HG02759 (cell line): ENCODE measurements around the gene BLOC1S3.

Experiments used
- ATAC-seq: cut with Tn5 transposase; IDR thresholded peaks from one replicate; pipeline ENCODE4 v1.9.1; 2021; ENCODE audit warnings: mild to moderate bottlenecking, moderate library complexity; ENCODE audit not compliant: unreplicated experiment

Gene BLOC1S3

GRCh38 chr19:45160870-45161737 lies 17.5 kb upstream of the BLOC1S3 start, which contains the start of gene NKPD1:
TSS of gene NKPD1 (minus strand) at chr19:45160982. CDS start at chr19:45160150, 832 bp downstream.
- ATAC-seq, result no peak

- ATAC-seq, result no peak
Observed at GRCh38 chr19:45161738-45162607, 16.6 kb upstream of the BLOC1S3 start.

- ATAC-seq, result no peak
Observed at GRCh38 chr19:45162608-45163143, 15.9 kb upstream of the BLOC1S3 start.

- ATAC-seq, result no peak
Observed at GRCh38 chr19:45163156-45163555, 15.4 kb upstream of the BLOC1S3 start.

DNA sequence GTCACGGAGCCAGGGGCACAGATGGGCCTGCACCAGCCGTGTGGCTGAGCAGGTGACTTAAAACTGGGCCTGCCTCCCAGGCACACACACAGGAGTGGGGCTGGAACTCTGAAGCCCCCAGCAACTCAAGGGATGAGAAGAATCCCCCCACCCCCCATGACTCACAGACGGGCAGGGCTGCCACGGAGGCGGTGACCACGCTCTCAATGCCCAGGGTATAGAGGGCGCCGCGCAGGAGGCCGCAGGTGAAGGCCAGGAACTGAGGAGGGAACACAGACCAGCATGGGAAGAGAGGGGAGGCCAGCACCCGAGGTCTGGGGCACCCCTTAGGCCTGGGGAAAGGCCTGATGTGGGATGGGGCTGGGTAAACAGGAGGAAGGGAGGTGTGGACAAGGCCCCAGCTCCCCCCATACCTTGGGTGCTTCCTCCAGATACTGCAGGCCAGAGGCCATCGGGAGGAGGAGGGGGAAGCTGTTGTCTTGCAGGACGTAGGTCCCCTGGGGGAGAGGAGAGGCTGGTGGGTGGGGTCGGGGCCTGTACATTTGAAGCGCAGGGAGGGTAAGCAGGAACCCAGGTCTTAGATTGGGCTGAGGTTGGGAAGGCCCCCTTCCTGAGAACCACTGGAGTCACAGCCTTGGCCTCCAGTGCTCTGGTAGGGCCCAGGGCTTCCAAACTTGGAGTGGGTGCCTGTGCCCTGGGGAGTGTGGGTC lies 14.7 kb upstream of the BLOC1S3 start:
- no peak for ATAC-seq

GRCh38 chr19:45164577-45165335 lies 13.8 kb upstream of the BLOC1S3 start:
- peak; percentile 85 for ATAC-seq

GRCh38 chr19:45166723-45167252 lies 11.8 kb upstream of the BLOC1S3 start:
- no peak for ATAC-seq

DNA sequence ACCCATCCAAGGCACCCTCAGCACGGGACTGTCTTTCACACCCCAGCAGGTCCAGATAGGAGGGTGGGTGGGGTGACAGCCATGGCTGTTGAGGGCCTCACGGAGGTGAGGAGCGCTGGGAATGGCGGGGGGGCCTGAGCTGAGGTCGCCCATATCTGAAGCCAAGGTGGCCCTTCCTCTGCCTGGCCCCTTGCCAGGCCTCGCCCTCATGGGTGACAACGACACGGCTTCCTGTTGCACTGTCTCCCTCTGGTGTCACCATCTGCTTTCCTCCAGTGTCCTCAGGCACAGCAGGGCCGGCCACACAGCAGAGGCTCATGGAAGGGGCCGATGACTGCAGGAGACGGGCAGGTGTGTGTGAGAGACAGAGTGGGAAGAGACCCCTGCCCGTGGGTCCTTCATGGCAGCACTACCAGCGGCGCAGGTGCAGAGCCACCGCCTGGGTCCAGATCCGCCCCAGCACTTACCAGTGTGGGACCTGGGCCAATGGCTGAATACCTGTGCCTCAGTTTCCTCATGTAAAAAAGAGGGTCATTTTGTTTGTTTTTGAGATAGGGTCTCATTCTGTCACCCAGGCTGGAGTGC lies 9.7 kb upstream of the BLOC1S3 start:
- no peak for ATAC-seq

GRCh38 chr19:45169602-45170001 lies 9.0 kb upstream of the BLOC1S3 start:
- no peak for ATAC-seq

DNA sequence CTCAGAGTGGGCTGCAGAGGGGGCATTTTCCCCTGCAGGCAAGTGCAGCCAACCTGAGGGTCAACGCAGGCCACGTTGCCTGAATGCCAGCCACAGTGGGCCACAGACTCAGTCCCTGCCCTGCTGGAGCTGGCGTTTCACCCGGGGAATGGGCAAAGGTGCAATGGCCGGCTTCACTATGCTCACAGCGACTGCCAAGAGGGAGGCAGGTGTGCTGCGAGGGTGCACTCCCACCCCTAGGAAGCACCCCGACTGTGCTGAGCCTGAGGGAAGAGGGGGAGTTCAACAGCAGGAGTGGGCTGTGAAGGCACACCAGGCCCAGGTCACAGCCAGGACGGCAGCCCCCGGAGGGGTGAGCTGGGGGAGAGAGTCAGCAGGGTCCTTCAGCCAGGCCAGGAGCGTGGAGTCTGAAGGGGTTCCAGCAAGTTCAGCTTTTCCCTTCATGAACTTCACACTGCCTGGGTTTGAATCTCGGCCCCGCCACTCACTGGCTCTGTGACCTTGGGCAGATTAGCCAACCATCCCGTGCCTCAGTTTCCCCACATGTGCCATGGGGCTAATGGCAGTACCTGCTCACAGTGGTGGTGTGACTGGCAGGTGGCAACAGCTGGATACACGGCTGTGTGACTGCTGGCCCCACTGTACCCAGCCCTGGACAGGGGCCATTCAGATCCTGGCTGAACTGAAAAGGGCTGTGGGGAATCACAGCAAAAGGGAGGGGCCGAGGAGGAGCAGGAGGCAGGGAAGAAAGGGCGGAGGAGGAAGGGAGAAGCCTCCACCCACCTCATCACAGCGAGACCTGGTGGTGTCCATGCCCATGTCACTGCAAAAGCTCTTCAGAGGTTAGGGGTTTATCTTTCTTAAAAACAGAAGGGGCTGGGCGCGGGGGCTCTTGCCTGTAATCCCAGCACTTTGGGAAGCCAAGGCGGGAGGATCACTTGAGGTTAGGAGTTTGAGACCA lies 8.2 kb upstream of the BLOC1S3 start:
- no peak for ATAC-seq

- no peak for ATAC-seq
Observed at GRCh38 chr19:45171211-45171623, 7.4 kb upstream of the BLOC1S3 start.

GRCh38 chr19:45172173-45172572 lies 6.4 kb upstream of the BLOC1S3 start:
- ATAC-seq, result no peak

- ATAC-seq, result no peak
Observed at GRCh38 chr19:45172611-45173208, 5.9 kb upstream of the BLOC1S3 start.

- ATAC-seq, result no peak
Observed at GRCh38 chr19:45173816-45174215, 4.8 kb upstream of the BLOC1S3 start.

GRCh38 chr19:45175515-45176345 lies 2.9 kb upstream of the BLOC1S3 start:
- no peak for ATAC-seq

GRCh38 chr19:45177817-45178261 lies 745 bp upstream of the BLOC1S3 start, which contains the start of gene TRAPPC6A:
TSS of gene TRAPPC6A (minus strand) at chr19:45178237. CDS start at chr19:45178218, 19 bp downstream.
- peak; percentile 8 for ATAC-seq
